Activated CD4-positive, alpha-beta memory T cell treated with anti-CD3 and anti-CD28 coated beads for 36 hours (primary cell): ENCODE data around the gene CAAP1. TPM values are rescaled to one million over a fixed set of nuclear protein-coding genes. Genes with fewer than 3 reads are reported as not detected.

Experiments used
- CTCF ChIA-PET: fragments of 350-600 bp; sonication (Branson Sonifier 250); formaldehyde crosslinking; loops from one replicate; lab custom pipeline; 2021; ENCODE audit warnings: antibody characterized with exemption, inconsistent platforms; lab: Charles Lee
- POLR2A ChIA-PET: fragments of 350-600 bp; sonication (Branson Sonifier 250); formaldehyde crosslinking; loops from one replicate; lab custom pipeline; 2021; ENCODE audit warnings: antibody characterized with exemption; lab: Charles Lee
- DNase-seq: peaks from one replicate; pipeline ENCODE4 v3.0.0-alpha.2; 2020
- H3K27ac Mint-ChIP-seq: one replicate; pipeline ENCODE4 v1.8.0; 2021; ENCODE audit warnings: mixed read lengths
- H3K27me3 Mint-ChIP-seq: one replicate; pipeline ENCODE4 v1.8.0; 2021; ENCODE audit warnings: mixed read lengths
- H3K36me3 Mint-ChIP-seq: one replicate; pipeline ENCODE4 v1.8.0; 2021; ENCODE audit warnings: mixed read lengths
- H3K4me1 Mint-ChIP-seq: one replicate; pipeline ENCODE4 v1.8.0; 2021; ENCODE audit warnings: low read depth, mixed read lengths
- H3K4me3 Mint-ChIP-seq: one replicate; pipeline ENCODE4 v1.8.0; 2021; ENCODE audit warnings: mild to moderate bottlenecking, mixed read lengths
- H3K9me3 Mint-ChIP-seq: one replicate; pipeline ENCODE4 v1.8.0; 2021; ENCODE audit warnings: mixed read lengths
- intact Hi-C: fragments of 100-400 bp; cut with micrococcal nuclease; formaldehyde crosslinking; loops from one replicate; pipeline ENCODE4 v1.15.1; 2023
- total RNA-seq, 2 experiments: library from RNA; stranded (reverse); gene quantifications; one replicate each; pipeline ENCODE4 v1.2.3, GENCODE V29; 2021

CAAP1 gene
- total RNA-seq = 10 to 100 TPM; 18.2 to 18.8 TPM

GRCh38 chr9:26892251-26893029, at the start of gene CAAP1:
TSS of gene CAAP1 (minus strand) at chr9:26892802. CDS start at chr9:26892715, 87 bp downstream.
- Mint-ChIP-seq H3K27ac (peak within 1 kb of the TSS; percentile 99), H3K4me1 (peaks cover 28% of the 10 kb centered on the region), H3K27me3 (no peaks in the 10 kb centered on the region), H3K4me3 (peak within 1 kb of the TSS; percentile 96), H3K36me3 (peaks cover 10% of the 10 kb centered on the region), H3K9me3 (peaks cover 5% of the 10 kb centered on the region)
- DNase-seq = peak; percentile 97
- CTCF ChIA-PET = interaction anchor here (0.8 to 2.1 kb wide), 6 partner anchors 9 to 105 kb away, joined by 3 to 5 read pairs (median 4); no protein-coding TSS in a partner anchor
- intact Hi-C loops = loop anchor here (1.0 kb wide), 3 partner anchors 55 to 681 kb away; partner anchors contain the start of genes C9orf72, IFT74 and PLAA
- POLR2A ChIA-PET = interaction anchor here (2.2 to 2.7 kb wide), 2 partner anchors 55 to 63 kb away, joined by 13 to 25 read pairs; partner anchors contain the start of genes IFT74 and PLAA

DNA sequence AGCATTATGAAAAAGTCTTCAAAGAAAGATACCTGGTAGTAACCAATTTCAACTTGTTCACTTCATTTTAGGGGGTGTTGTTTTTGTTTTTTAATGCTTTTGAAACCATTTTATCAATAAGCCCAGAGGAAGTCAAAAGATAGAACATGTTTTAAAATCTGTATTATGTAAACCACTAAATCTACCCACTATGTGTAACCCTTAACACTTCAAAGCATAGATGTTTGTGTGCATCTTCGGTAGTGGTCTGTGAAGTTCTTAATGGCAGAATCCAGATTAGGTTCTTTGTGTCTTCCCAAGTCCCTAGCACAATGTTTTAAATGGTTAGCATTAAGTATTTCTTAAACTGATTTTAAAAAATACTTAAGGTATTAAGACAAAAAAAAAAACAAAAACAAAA, 48.2 kb upstream of the CAAP1 start:
- Mint-ChIP-seq H3K4me3 (no peak overlapping the region), H3K4me1 (peaks cover 74% of the 10 kb centered on the region)
- intact Hi-C loops = no loop called here

DNA sequence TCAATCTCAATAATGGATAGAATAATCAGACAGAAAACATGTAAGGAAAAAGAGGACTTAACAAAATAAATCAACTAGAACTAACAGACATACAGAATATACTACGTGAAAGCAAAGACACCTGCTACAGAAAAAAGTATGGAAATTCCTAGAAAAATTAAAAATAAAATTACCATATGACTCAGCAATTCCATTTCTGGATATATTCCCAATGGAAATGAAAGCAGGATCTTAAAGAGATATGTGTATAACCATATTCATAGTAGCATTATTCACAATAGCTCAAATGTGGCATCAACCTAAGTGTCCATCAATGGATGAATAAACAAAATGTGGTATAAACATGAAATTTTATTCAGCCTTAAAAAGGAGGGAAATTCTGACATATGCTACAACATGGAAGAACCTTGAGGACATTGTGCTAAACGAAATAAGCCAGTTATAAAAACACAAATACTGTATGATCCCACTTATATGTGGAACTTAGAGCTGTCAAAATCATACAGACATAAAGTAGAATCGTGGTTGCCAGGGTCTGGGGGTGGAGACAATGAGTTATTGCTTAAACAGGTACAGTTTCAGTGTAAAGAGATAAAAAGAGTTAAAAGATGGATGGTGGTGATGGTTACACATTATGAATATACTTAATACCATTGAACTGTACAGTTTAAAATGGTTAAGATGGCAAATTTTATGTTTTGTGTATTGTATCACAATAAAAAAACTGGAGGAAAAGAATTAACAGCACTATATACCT, 47.5 kb upstream of the CAAP1 start:
- DNase-seq = no peak
- intact Hi-C loops = no loop called here
- Mint-ChIP-seq H3K9me3 (peaks cover 9% of the 10 kb centered on the region), H3K27ac (no peak overlapping the region), H3K27me3 (no peaks in the 10 kb centered on the region), H3K36me3 (peaks cover 32% of the 10 kb centered on the region), H3K4me1 (peaks cover 68% of the 10 kb centered on the region), H3K4me3 (no peak overlapping the region)
- CTCF ChIA-PET = no interaction called here
- POLR2A ChIA-PET = no interaction called here

More for the DNA sequence above, 48.2 kb upstream of the CAAP1 start:
- DNase-seq = no peak
- peaks cover 32% of the 10 kb centered on the region for H3K36me3 Mint-ChIP-seq
- ChIA-PET POLR2A (no interaction called here), CTCF (no interaction called here)
- H3K27me3 Mint-ChIP-seq = no peaks in the 10 kb centered on the region
- H3K9me3 Mint-ChIP-seq = peaks cover 9% of the 10 kb centered on the region
- no peak overlapping the region for H3K27ac Mint-ChIP-seq

DNA sequence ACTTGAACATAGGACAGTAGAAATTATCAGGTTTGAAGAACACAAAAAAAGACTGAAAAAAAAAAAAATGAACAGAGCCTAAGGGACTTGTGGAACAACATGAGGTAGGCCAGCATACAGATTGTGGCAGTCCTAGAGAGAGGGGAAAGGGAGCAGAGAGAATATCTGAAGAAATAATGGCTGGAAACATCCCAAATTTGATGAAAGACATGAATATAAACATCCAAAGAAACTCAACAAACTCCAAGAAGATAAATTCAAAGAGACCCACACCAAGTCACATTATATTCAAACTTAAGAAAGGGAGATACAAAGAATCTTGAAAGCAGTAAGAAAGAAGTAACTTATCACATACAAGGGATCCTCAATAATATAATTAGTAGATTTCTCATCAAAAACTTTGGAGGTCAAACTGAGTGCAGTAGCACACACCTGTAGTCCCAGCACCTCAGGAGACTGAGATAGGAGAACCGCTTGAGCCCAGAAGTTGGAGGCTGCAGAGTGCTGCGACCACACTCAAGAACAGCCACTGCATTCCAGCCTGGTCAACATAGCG, 45.3 kb upstream of the CAAP1 start:
- peaks cover 23% of the 10 kb centered on the region for H3K36me3 Mint-ChIP-seq
- ChIA-PET CTCF (no interaction called here), POLR2A (no interaction called here)
- H3K9me3 Mint-ChIP-seq = peaks cover 9% of the 10 kb centered on the region
- H3K4me1 Mint-ChIP-seq = peaks cover 48% of the 10 kb centered on the region
- no peak for DNase-seq
- H3K27me3 Mint-ChIP-seq = no peaks in the 10 kb centered on the region
- no peak overlapping the region for H3K4me3 Mint-ChIP-seq
- intact Hi-C loops = no loop called here
- no peak overlapping the region for H3K27ac Mint-ChIP-seq

- no peak overlapping the region for H3K27ac Mint-ChIP-seq
These were observed 43.2 kb upstream of the CAAP1 start for GRCh38 chr9:26935847-26936246.

GRCh38 chr9:26928902-26929495, 36.4 kb upstream of the CAAP1 start:
- ChIA-PET CTCF (no interaction called here), POLR2A (interaction anchor here (0.6 to 1.4 kb wide), 2 partner anchors 18 to 1311 kb away, joined by 3 to 4 read pairs; partner anchors contain the start of gene PLAA)
- intact Hi-C loops = no loop called here
- no peaks in the 10 kb centered on the region for H3K27me3 Mint-ChIP-seq
- H3K9me3 Mint-ChIP-seq = no peaks in the 10 kb centered on the region
- peaks cover 35% of the 10 kb centered on the region for H3K36me3 Mint-ChIP-seq
- H3K4me3 Mint-ChIP-seq = no peak overlapping the region
- no peaks in the 10 kb centered on the region for H3K4me1 Mint-ChIP-seq
- H3K27ac Mint-ChIP-seq = no peak overlapping the region
- no peak for DNase-seq

More at GRCh38 chr9:26935847-26936246, 43.2 kb upstream of the CAAP1 start:
- H3K27me3 Mint-ChIP-seq = no peaks in the 10 kb centered on the region
- DNase-seq = no peak
- intact Hi-C loops = no loop called here
- CTCF ChIA-PET = no interaction called here
- peaks cover 9% of the 10 kb centered on the region for H3K9me3 Mint-ChIP-seq
- H3K4me3 Mint-ChIP-seq = no peak overlapping the region
- peaks cover 35% of the 10 kb centered on the region for H3K4me1 Mint-ChIP-seq
- H3K36me3 Mint-ChIP-seq = peaks cover 25% of the 10 kb centered on the region
- POLR2A ChIA-PET = no interaction called here

DNA sequence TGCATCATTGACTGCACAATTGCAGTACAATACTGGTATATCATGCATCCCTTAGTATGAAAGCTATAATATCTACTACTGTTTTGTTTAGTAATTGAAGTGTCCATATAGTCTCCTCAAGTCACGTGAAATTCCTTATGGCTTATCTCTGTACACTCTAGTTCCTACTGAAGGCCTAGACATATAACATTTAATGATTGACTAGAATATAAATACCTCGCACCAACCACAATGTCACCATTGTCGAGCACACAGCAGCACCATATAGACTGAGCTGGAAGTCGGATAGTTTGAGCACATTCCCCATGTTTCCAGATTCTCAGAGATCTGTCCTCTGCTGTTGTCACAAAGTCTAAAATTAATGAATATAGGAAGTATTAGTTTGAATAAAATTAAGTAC, 33.0 kb upstream of the CAAP1 start:
- POLR2A ChIA-PET = no interaction called here
- DNase-seq = no peak
- Mint-ChIP-seq H3K36me3 (peaks cover 50% of the 10 kb centered on the region), H3K27ac (no peak overlapping the region), H3K4me3 (no peak overlapping the region), H3K27me3 (no peaks in the 10 kb centered on the region), H3K9me3 (no peaks in the 10 kb centered on the region), H3K4me1 (no peaks in the 10 kb centered on the region)
- CTCF ChIA-PET = no interaction called here
- intact Hi-C loops = no loop called here

DNA sequence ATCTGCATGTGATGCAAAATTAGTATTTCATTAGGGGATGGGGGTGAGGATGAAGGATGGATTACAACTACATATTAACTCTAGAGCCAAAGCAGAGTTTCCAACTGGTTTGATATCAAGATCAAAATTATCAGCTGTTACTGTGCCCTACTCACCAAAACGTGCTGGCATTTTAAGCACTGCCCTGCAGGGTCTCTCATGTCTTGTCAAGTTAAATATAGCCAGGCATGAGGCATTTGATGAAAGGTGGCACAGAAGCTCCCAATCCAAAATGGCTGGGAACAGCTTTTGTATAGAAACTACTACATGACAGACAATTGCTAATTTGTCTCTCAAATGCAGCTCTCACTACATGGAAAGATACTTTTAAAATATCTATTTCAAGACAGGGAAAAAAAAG, 27.1 kb upstream of the CAAP1 start:
- DNase-seq = no peak
- no peaks in the 10 kb centered on the region for H3K9me3 Mint-ChIP-seq
- no peaks in the 10 kb centered on the region for H3K4me1 Mint-ChIP-seq
- no peaks in the 10 kb centered on the region for H3K27me3 Mint-ChIP-seq
- POLR2A ChIA-PET = no interaction called here
- peaks cover 61% of the 10 kb centered on the region for H3K36me3 Mint-ChIP-seq
- CTCF ChIA-PET = no interaction called here
- intact Hi-C loops = no loop called here
- no peak overlapping the region for H3K27ac Mint-ChIP-seq
- H3K4me3 Mint-ChIP-seq = no peak overlapping the region

GRCh38 chr9:26913138-26913668, 20.6 kb upstream of the CAAP1 start:
- no peaks in the 10 kb centered on the region for H3K9me3 Mint-ChIP-seq
- ChIA-PET CTCF (interaction anchor here (0.6 kb wide), 1 partner anchor 44 kb away, joined by 5 read pairs; no protein-coding TSS in a partner anchor), POLR2A (no interaction called here)
- DNase-seq = no peak
- intact Hi-C loops = no loop called here
- H3K4me1 Mint-ChIP-seq = no peaks in the 10 kb centered on the region
- no peak overlapping the region for H3K4me3 Mint-ChIP-seq
- peaks cover 34% of the 10 kb centered on the region for H3K36me3 Mint-ChIP-seq
- no peaks in the 10 kb centered on the region for H3K27me3 Mint-ChIP-seq
- no peak overlapping the region for H3K27ac Mint-ChIP-seq

DNA sequence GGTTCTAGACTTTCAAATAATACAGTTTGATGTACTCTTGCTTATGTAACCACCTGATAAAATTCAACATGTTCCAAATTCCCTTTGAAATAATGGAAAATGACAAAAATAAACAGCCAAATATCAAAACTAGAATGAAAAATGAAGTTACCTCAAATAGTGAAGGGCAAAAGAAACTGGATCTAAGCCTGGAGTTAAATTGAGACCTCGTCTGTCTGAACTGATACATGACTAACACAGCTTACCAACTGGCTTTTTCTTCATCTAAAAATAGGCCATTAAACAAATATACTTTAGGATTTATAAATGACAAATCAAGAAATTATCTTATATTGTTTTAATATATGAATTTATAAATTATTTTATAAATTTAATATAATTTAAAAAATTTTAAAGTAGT, 12.1 kb upstream of the CAAP1 start:
- Mint-ChIP-seq H3K27ac (no peak overlapping the region), H3K9me3 (no peaks in the 10 kb centered on the region), H3K4me3 (no peak overlapping the region), H3K27me3 (no peaks in the 10 kb centered on the region), H3K36me3 (peaks cover 28% of the 10 kb centered on the region), H3K4me1 (no peaks in the 10 kb centered on the region)
- POLR2A ChIA-PET = no interaction called here
- no peak for DNase-seq
- intact Hi-C loops = no loop called here
- CTCF ChIA-PET = no interaction called here

DNA sequence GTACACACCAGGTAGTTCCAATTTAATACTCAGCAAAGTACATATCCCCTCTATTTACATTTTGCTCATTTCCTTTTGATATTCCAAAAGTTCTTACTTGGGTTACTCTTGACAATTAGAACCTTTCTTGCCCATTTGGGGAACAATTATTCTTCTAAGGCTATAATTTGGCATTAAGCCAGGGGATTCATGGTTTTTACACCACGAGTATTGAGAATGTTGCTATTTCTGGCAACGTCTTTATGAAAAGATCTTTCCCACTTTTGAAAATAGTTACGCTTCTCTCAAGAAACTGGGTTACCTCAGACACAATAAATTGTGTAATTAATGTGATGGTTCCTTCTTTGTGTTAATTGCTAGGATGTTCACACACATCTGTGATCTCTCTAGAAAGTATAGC, 11.5 kb upstream of the CAAP1 start:
- DNase-seq = no peak
- H3K4me1 Mint-ChIP-seq = no peaks in the 10 kb centered on the region
- peaks cover 24% of the 10 kb centered on the region for H3K36me3 Mint-ChIP-seq
- H3K27me3 Mint-ChIP-seq = no peaks in the 10 kb centered on the region
- no peak overlapping the region for H3K27ac Mint-ChIP-seq
- no peak overlapping the region for H3K4me3 Mint-ChIP-seq
- CTCF ChIA-PET = no interaction called here
- intact Hi-C loops = no loop called here
- no peaks in the 10 kb centered on the region for H3K9me3 Mint-ChIP-seq
- POLR2A ChIA-PET = no interaction called here
